ENCODE data around the gene PDGFD.

PDGFD gene

DNA sequence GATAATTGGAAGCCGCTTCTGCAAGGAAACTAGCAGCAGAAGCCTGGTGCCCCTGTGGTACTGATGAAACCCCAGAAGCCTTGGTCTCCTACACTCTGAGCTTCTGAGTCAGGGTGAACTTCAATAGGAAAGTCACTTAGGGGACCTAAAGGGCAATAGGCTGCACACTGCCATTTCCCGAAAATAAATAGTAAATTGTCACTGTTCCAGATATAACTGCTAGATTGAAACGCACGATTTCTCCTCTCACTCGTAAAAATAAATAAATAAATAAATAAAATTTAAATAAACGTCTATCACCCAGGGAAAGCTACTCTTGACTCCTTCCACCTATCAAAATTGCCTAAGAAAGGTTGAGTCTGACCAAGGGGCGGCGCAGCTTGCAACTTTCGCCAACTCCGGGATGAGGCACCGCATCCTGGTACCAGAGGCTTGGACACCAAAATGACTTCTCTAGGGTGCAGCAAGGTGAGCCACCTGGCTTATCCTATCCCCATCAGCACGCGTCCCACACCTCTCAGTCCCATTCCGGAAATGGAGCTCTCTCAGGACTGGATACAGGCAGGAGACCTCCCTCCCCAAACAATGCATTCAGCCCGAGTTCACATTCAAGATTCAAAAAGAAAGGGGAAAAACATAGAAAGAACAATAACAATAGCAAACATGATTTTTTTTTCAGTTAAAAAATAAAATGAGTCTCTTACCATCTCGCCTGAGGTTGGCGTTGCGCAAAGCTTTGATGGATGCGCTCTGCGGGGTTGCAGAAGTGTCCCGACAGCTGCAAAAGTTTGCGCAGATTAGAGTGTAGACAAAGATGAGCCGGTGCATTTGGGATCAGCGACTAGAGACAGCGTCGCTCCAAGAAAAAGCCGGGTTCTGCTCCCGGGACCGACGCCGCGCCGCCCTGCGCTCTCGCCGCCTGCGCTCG lies 583 bp downstream of the PDGFD start:
- H3K9me3 ChIP-seq (ENCODE audit: control insufficient read depth in 5 of 5, low read length in 5 of 5): no peaks in the 10 kb centered on the region
- peak overlapping the region in 4 of 5 donors; percentile 5 to 59 (median 33) for H3K9ac ChIP-seq (ENCODE audit: low read length in 5 of 5)
- no peak overlapping the region for H3K27ac ChIP-seq (ENCODE audit: low read depth, low read length)
- no peaks in the 10 kb centered on the region for H3K36me3 ChIP-seq (ENCODE audit: control insufficient read depth in 5 of 5, insufficient read depth in 5 of 5, low read length in 5 of 5)
- peaks cover 0 to 19% (median 17%) of the 10 kb centered on the region in 5 donors for H3K4me1 ChIP-seq (ENCODE audit: control insufficient read depth in 5 of 5, insufficient read depth in 5 of 5, low read length in 5 of 5)
- H3K27me3 ChIP-seq (ENCODE audit: control insufficient read depth in 5 of 5, insufficient read depth in 4 of 5, low read length in 5 of 5): no peaks in the 10 kb centered on the region
- peak overlapping the region; percentile 62 to 86 (median 74) for H3K4me3 ChIP-seq (ENCODE audit: low read depth in 1 of 5, low read length in 5 of 5)

DNA sequence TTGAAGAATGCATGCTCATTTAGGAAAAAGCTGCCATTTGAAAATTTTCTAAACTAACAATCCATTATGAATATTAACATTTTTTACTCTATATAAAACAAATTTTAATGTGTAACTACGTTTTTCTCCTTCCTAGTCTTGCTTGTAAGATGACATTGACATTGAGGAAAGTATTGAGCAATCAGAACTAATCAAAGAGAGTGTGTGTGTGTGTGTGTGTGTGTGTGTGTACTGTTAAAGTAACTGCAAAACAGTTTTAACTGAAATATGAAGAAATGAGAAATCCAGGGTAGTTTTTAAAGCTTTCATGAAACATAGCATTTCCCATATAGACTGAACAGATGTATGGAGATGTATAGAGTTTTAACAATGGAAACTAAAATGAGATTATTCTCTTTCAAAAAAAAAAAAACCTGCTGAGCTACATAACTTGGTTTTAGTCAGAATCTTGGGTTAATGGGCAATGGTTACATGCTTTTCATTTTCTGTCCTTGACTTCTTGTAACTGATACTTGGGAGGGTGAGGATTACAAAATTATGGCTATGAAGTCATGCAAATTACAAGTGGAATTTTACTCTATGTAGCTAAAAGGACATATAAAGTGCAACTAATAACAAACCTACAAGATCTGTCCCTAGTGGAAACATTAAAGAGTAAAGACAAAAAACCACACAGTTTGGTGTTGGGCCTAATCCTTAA lies 2.0 kb downstream of the PDGFD start:
- Histone ChIP-seq H3K4me3 (ENCODE audit: low read depth in 1 of 5, low read length in 5 of 5) (no peak overlapping the region), H3K4me1 (ENCODE audit: control insufficient read depth in 5 of 5, insufficient read depth in 5 of 5, low read length in 5 of 5) (peaks cover 0 to 19% (median 17%) of the 10 kb centered on the region in 5 donors), H3K27me3 (ENCODE audit: control insufficient read depth in 5 of 5, insufficient read depth in 4 of 5, low read length in 5 of 5) (no peaks in the 10 kb centered on the region), H3K27ac (ENCODE audit: low read depth, low read length) (no peak overlapping the region), H3K9ac (ENCODE audit: low read length in 5 of 5) (no peak overlapping the region), H3K9me3 (ENCODE audit: control insufficient read depth in 5 of 5, low read length in 5 of 5) (no peaks in the 10 kb centered on the region), H3K36me3 (ENCODE audit: control insufficient read depth in 5 of 5, insufficient read depth in 5 of 5, low read length in 5 of 5) (no peaks in the 10 kb centered on the region)

DNA sequence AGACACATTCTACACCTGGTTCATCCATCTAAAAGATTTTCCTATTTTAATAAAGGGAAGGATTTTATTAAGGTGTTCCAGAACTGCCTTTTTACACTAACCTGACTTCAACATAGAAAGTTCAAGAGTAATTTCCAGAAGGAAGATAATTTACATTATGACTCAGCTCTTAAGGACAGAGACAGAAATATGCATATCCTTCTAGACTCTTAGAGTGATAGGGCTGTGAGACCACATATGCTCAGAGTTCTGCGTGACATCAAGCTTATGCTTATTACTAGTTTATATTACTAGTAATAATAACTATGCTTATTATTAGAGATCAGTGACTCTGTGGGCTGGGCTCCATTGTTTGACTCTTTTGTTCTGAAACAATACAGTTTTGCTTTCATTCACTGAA lies 4.6 kb downstream of the PDGFD start:
- no peak overlapping the region for H3K27ac ChIP-seq (ENCODE audit: low read depth, low read length)
- H3K9me3 ChIP-seq (ENCODE audit: control insufficient read depth in 5 of 5, low read length in 5 of 5): no peaks in the 10 kb centered on the region
- no peaks in the 10 kb centered on the region for H3K27me3 ChIP-seq (ENCODE audit: control insufficient read depth in 5 of 5, insufficient read depth in 4 of 5, low read length in 5 of 5)
- H3K36me3 ChIP-seq (ENCODE audit: control insufficient read depth in 5 of 5, insufficient read depth in 5 of 5, low read length in 5 of 5): no peaks in the 10 kb centered on the region
- no peak overlapping the region for H3K9ac ChIP-seq (ENCODE audit: low read length in 5 of 5)
- H3K4me1 ChIP-seq (ENCODE audit: control insufficient read depth in 5 of 5, insufficient read depth in 5 of 5, low read length in 5 of 5): peaks cover 0 to 18% (median 17%) of the 10 kb centered on the region in 5 donors
- H3K4me3 ChIP-seq (ENCODE audit: low read depth in 1 of 5, low read length in 5 of 5): no peak overlapping the region

DNA sequence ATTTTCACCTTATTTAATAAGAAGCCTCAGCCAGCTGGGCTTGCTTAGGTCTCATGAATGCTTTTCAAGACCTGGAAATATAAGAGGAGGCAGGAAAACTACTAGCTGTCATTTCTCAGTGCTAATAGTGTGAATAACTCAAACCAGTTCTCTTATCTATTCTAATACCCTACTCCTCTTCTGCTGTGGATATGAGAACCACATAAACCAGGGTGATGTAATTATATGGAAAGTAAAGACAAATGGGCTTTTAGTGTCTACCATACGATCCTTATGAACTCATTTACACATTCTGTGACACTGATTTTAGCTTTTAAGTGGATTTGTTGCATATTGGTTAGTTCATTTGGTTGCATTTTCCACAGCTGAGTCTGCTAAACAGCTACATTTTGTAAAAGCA lies 8.6 kb downstream of the PDGFD start:
- no peak overlapping the region for H3K9ac ChIP-seq (ENCODE audit: low read length in 5 of 5)
- H3K9me3 ChIP-seq (ENCODE audit: control insufficient read depth in 5 of 5, low read length in 5 of 5): peaks cover 0 to 4% (median 3%) of the 10 kb centered on the region in 5 donors
- no peaks in the 10 kb centered on the region for H3K36me3 ChIP-seq (ENCODE audit: control insufficient read depth in 5 of 5, insufficient read depth in 5 of 5, low read length in 5 of 5)
- no peaks in the 10 kb centered on the region for H3K27me3 ChIP-seq (ENCODE audit: control insufficient read depth in 5 of 5, insufficient read depth in 4 of 5, low read length in 5 of 5)
- H3K4me3 ChIP-seq (ENCODE audit: low read depth in 1 of 5, low read length in 5 of 5): no peak overlapping the region
- H3K4me1 ChIP-seq (ENCODE audit: control insufficient read depth in 5 of 5, insufficient read depth in 5 of 5, low read length in 5 of 5): no peaks in the 10 kb centered on the region
- no peak overlapping the region for H3K27ac ChIP-seq (ENCODE audit: low read depth, low read length)

DNA sequence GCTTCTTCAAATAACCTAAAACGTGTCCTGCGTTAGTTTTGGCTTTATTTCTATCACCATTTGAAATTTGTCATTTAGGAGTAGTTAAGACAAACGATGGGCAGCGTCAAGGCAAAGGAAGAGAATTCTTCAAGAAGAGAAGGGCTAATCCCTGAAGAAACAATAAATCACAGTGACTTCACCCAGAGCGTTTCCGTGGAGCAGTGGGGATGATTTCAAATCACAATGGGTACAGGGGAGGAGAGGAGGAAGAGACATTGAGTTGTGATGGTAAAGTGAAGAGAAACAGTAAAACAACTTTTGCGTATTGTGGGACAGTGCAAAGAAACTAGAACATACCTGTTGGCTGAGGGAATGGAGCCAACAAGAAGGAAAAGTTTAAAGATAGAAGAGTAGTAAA lies 9.7 kb downstream of the PDGFD start:
- Histone ChIP-seq H3K9me3 (ENCODE audit: control insufficient read depth in 5 of 5, low read length in 5 of 5) (peaks cover 0 to 6% (median 3%) of the 10 kb centered on the region in 5 donors), H3K4me3 (ENCODE audit: low read depth in 1 of 5, low read length in 5 of 5) (no peak overlapping the region), H3K9ac (ENCODE audit: low read length in 5 of 5) (no peak overlapping the region), H3K27ac (ENCODE audit: low read depth, low read length) (no peak overlapping the region), H3K36me3 (ENCODE audit: control insufficient read depth in 5 of 5, insufficient read depth in 5 of 5, low read length in 5 of 5) (no peaks in the 10 kb centered on the region), H3K27me3 (ENCODE audit: control insufficient read depth in 5 of 5, insufficient read depth in 4 of 5, low read length in 5 of 5) (no peaks in the 10 kb centered on the region), H3K4me1 (ENCODE audit: control insufficient read depth in 5 of 5, insufficient read depth in 5 of 5, low read length in 5 of 5) (no peaks in the 10 kb centered on the region)

DNA sequence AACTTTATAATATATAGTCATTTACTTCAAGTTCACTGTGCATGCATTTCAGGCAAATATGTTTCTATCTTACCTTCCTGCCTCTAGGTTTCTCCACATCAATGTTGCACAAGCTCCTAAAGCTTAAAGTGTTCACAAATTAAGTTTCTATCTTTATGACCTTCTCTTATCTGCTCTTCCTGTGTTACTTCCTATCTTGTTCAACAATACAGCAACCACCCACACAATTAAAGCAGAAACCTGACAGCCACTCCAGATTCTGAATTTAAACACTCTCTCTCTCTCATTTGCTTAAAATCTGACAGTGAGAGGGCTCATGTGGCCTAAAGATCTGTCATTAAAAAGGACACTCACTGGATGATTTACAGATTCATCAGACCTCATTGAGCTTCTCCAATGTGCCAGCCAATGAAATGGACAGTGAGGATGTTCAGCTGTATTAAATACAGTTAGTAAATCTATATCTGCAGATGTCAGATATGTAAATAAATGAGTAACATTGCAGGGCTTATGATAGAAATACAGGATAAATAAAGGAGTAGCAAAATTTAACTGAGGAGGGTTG lies 10.9 kb downstream of the PDGFD start:
- Histone ChIP-seq H3K4me1 (ENCODE audit: control insufficient read depth in 5 of 5, insufficient read depth in 5 of 5, low read length in 5 of 5) (no peaks in the 10 kb centered on the region), H3K9ac (ENCODE audit: low read length in 5 of 5) (no peak overlapping the region), H3K4me3 (ENCODE audit: low read depth in 1 of 5, low read length in 5 of 5) (no peak overlapping the region), H3K9me3 (ENCODE audit: control insufficient read depth in 5 of 5, low read length in 5 of 5) (peaks cover 0 to 6% (median 3%) of the 10 kb centered on the region in 5 donors), H3K27me3 (ENCODE audit: control insufficient read depth in 5 of 5, insufficient read depth in 4 of 5, low read length in 5 of 5) (no peaks in the 10 kb centered on the region), H3K27ac (ENCODE audit: low read depth, low read length) (no peak overlapping the region), H3K36me3 (ENCODE audit: control insufficient read depth in 5 of 5, insufficient read depth in 5 of 5, low read length in 5 of 5) (no peaks in the 10 kb centered on the region)

DNA sequence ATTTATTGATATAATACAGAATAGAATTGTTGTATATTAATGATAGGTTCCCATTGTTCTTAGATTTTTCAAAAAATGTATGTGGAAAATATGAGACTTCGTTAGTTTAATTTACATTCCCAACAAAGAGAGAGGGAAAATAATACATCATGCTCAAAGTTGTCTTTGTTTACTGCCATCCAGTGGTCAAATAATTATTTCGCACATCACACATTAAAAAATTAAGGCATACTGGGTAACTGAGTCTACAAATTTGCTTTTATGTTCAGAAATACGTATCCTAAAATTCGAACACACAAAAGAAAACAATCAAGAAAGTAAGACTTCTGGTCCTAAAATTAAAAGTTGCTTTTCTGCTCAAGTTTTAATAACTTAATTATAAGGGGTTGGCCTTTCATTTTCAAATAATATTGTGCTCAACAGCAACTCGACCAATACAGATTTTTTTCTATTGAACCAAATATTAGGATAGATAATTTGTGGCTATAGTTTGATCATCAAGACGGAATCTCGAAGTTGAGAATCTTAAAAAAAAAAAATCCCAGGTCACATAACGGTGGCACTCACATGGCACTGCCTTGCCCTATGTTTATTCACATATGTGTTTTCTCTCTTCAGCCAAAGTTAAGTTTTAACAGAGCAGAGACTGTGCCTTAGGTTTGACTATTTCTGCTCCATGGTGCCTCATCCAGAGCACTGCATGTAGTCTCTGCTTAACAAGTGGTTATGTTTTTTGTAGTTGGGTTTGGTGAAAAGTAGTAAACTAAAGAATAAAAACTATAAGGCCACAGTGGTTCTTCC lies 12.3 kb downstream of the PDGFD start:
- Histone ChIP-seq H3K27me3 (ENCODE audit: control insufficient read depth in 5 of 5, insufficient read depth in 4 of 5, low read length in 5 of 5) (no peaks in the 10 kb centered on the region), H3K4me1 (ENCODE audit: control insufficient read depth in 5 of 5, insufficient read depth in 5 of 5, low read length in 5 of 5) (peaks cover 0 to 3% (median 0%) of the 10 kb centered on the region in 5 donors), H3K9ac (ENCODE audit: low read length in 5 of 5) (no peak overlapping the region), H3K27ac (ENCODE audit: low read depth, low read length) (no peak overlapping the region), H3K4me3 (ENCODE audit: low read depth in 1 of 5, low read length in 5 of 5) (no peak overlapping the region), H3K36me3 (ENCODE audit: control insufficient read depth in 5 of 5, insufficient read depth in 5 of 5, low read length in 5 of 5) (no peaks in the 10 kb centered on the region), H3K9me3 (ENCODE audit: control insufficient read depth in 5 of 5, low read length in 5 of 5) (peaks cover 0 to 6% (median 3%) of the 10 kb centered on the region in 5 donors)

DNA sequence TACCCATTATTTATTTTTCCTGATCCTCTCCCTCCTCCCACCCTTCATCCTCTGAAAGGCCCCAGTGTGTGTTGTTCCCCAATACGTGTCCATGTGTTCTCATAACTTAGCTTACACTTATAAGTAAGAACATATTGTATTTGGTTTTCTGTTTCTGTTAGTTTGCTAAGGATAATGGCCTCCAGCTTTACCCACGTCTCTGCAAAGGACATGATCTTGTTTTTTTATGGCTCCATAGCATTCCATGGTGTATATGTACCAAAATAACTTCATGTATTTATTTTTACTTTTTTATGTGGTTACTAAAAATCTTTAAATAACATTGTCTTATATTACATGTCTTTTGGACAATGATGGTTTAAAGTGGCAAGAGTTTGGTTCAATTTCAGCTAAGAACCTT lies 15.2 kb downstream of the PDGFD start:
- Histone ChIP-seq H3K27ac (ENCODE audit: low read depth, low read length) (no peak overlapping the region), H3K27me3 (ENCODE audit: control insufficient read depth in 5 of 5, insufficient read depth in 4 of 5, low read length in 5 of 5) (no peaks in the 10 kb centered on the region), H3K36me3 (ENCODE audit: control insufficient read depth in 5 of 5, insufficient read depth in 5 of 5, low read length in 5 of 5) (no peaks in the 10 kb centered on the region), H3K4me3 (ENCODE audit: low read depth in 1 of 5, low read length in 5 of 5) (no peak overlapping the region), H3K4me1 (ENCODE audit: control insufficient read depth in 5 of 5, insufficient read depth in 5 of 5, low read length in 5 of 5) (peaks cover 0 to 3% (median 0%) of the 10 kb centered on the region in 5 donors), H3K9me3 (ENCODE audit: control insufficient read depth in 5 of 5, low read length in 5 of 5) (peaks cover 0 to 6% (median 3%) of the 10 kb centered on the region in 5 donors), H3K9ac (ENCODE audit: low read length in 5 of 5) (no peak overlapping the region)

DNA sequence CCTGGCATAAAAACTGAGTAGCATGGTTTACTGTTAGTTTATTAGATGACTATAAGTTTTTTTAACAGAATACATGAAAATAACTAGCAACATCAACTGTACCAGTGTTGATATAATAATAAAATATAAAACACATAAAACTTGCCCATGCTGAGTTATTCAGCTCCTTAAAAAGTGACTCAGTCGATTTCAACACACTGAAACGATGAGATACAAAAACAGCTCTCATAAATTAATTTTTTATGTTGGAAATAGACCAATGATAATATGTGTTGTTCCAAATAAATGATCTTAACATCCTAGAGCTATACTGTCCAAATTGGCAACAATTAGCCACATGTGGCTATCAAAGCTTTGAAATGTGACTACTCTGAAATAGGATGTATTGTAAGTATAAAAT lies 15.9 kb downstream of the PDGFD start:
- peaks cover 0 to 3% (median 0%) of the 10 kb centered on the region in 5 donors for H3K4me1 ChIP-seq (ENCODE audit: control insufficient read depth in 5 of 5, insufficient read depth in 5 of 5, low read length in 5 of 5)

More for the DNA sequence above, 15.9 kb downstream of the PDGFD start:
- Histone ChIP-seq H3K27me3 (ENCODE audit: control insufficient read depth in 5 of 5, insufficient read depth in 4 of 5, low read length in 5 of 5) (no peaks in the 10 kb centered on the region), H3K9me3 (ENCODE audit: control insufficient read depth in 5 of 5, low read length in 5 of 5) (peaks cover 0 to 6% (median 3%) of the 10 kb centered on the region in 5 donors), H3K9ac (ENCODE audit: low read length in 5 of 5) (no peak overlapping the region), H3K27ac (ENCODE audit: low read depth, low read length) (no peak overlapping the region), H3K4me3 (ENCODE audit: low read depth in 1 of 5, low read length in 5 of 5) (no peak overlapping the region), H3K36me3 (ENCODE audit: control insufficient read depth in 5 of 5, insufficient read depth in 5 of 5, low read length in 5 of 5) (no peaks in the 10 kb centered on the region)

Data from subcutaneous abdominal adipose tissue (tissue), 5 donors.